ENCODE data around the gene EWSR1.

The EWSR1 gene

GRCh38 chr22:29269731-29270474, 1.8 kb downstream of the EWSR1 start:
- peak; percentile 13 for DNase-seq

GRCh38 chr22:29270475-29271271, 2.6 kb downstream of the EWSR1 start:
- DNase-seq = no peak

DNA sequence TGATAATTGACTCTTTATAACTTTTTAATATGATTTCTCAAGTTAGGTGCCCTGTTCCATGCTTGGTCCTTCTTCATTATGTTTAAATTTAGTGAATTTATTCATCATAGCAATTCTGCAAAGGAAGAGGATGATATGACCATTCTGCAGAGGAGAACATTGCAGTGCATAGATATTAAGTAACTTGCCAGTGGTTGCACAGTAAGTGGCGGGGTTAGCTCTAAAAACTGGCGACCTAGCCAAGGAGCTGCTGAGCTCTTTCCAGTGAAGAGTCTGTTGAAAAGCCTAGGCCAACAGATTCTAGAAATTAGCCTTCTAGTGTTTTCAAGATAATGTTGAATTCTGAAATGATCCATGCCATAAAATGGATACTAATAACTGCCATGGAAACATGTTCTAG, 4.6 kb downstream of the EWSR1 start:
- DNase-seq = no peak

DNA sequence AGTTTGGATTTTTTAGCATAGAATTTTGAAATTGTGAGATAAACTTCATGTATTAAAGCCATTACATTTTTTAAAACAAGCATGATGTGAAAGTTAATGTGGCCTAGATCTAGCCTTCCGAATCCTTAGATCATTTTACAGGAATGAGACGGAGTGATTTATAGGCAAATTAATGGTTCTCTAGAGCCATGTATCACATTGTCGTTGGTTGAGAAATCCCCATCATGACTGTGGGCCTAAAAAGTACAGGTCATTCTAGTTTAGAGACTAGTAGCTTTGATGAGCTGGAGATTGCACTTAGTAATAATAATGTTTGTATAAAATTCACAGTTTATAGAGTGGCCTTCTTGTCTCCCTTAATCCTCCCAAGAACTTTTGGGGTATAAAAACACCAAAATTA, 7.1 kb downstream of the EWSR1 start:
- DNase-seq = no peak

- DNase-seq = no peak
These were observed 7.9 kb downstream of the EWSR1 start for GRCh38 chr22:29275819-29276565.

GRCh38 chr22:29277927-29278326, 9.9 kb downstream of the EWSR1 start:
- DNase-seq = no peak

DNA sequence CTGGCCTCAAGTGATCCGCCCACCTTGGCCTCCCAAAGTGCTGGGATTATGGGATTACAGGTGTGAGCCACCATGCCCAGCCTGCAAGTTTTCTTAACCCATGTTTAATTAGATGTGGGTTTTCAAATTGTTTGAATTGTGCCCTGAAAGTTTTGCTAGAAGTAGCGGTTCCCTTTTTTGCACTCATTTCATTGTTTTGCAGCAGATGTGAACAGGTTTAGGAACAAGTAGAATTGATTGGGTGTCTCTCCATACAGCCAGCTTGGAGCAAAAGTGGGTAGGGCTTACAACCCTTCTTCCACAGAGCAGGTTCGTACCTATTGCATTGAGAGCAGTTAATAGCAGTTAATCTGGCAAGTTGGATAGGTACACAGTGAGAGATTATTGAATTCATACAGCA, 16.1 kb downstream of the EWSR1 start:
- DNase-seq = no peak

- no peak for DNase-seq
These were observed 20.8 kb downstream of the EWSR1 start for GRCh38 chr22:29288837-29289236.

GRCh38 chr22:29290061-29290460, 22.0 kb downstream of the EWSR1 start:
- DNase-seq = no peak

DNA sequence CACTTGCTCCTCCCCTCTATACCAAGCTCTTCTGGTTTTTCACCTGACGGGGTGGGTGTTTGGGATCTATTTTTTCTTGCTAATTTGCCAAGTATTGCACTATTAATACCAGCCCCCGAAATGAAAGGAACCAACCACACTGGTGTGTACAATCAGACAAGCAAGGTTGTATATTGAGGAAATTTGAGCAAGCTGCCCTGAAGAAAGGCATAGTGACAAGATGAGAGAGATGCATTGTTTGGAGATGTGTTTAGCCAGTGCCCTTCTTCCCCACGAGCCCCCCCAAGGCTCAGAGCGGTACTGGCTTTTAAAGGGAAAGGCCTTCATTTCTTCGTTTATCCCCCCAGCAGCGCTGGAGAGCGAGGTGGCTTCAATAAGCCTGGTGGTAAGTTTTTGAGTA, 23.1 kb downstream of the EWSR1 start:
- DNase-seq = no peak

GRCh38 chr22:29292379-29292778, 24.3 kb downstream of the EWSR1 start:
- no peak for DNase-seq

DNA sequence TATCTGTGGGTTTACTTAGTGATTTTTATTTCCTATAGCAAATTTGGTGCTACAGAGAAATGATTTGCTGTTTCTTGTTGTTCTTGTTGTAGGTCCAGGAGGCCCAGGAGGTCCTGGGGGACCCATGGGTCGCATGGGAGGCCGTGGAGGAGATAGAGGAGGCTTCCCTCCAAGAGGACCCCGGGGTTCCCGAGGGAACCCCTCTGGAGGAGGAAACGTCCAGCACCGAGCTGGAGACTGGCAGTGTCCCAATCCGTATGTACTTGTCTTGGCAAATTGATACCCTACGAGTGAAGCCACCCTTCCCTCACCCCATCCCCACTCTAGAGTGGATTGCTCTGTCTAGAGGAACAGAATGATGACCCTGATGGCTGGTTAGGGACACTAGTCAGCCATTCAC, 30.6 kb downstream of the EWSR1 start:
- DNase-seq = no peak

GRCh38 chr22:29299136-29299900, 31.2 kb downstream of the EWSR1 start:
- no peak for DNase-seq

DNA sequence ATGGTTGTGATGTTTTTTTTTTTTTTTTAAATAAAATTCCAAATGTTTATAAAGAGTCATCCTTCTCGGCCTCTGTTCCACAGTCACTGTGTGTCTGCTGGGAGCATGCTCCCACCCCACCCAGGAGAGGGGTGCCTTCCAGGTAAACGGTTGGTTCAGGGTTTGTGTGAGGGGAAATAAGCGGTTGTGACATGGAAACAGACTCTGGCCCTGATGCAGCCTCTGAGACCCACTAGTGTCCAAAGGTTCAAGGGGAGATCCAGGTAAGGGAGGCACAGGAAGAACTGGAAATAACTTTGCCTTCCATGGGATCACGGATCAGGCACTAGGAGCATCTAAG, 32.4 kb downstream of the EWSR1 start:
- no peak for DNase-seq

DNA sequence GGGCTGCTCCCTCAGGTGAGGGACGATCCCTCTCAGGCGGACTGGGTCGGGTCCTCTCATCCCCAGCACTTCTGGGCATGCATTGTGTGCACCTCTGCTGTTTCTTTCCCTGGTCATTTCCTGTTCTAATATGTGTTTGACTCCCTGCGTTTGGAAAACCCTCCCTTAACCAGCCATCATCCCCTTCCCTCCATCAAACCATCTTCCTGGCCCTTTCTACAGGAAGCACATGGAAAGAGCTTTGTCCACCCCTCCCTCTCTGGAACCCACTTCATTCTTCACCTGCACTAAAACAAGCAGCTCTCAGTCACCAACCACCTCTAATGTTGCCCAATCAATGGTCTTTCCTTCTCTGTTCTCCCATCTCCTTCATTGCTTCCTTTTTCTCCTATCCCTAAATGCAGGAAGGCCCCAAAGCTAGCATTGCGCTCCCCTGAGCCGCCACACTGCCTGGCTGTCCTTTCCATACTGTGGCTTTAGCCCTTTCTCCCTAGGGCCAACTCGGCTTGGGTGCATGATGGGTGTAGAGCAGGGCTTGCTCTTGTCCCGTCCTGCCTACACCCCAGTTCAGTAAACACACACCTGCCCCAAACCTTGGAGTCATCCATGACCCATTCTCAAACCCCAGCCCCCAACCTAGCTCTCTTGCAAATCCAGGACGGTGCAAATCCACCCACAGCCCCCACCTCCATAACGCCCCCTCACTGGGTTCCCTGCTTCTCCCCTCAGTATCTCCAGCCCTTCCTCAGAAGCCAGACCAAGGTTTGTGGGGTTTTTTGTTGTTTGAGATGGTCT, 32.9 kb downstream of the EWSR1 start:
- DNase-seq = no peak

DNA sequence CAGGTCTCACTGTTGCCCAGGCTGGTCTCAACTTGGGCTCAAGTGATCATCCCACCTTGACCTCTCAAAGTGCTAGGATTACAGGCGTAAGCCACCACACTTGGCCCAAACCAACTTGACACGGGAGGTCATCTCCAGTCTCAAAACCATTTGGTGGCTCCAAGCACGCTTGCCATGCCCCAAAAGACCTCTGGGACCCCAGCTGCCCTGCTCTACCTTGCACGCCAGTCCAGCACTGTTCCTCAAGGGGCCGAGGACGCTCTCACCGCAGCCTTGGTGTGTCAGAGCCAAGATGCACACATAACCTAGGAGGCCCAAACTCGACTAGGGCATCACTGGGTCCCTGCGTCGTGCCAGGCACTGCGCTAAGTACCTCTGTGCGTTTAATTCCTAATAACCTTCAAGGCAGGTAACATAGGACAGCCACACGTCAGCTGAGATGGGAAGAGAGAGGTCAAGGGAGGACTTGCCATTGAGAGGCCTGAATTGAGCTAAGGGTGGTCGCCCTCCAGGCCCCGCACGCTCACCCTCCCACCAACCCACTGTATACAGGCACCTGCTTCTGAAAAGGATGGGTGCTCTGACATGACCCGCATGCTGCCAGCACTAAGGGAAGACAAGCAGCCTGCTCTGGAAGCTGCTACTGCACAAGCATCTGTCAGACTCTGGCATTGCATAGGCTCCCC, 33.8 kb downstream of the EWSR1 start:
- DNase-seq = no peak

DNA sequence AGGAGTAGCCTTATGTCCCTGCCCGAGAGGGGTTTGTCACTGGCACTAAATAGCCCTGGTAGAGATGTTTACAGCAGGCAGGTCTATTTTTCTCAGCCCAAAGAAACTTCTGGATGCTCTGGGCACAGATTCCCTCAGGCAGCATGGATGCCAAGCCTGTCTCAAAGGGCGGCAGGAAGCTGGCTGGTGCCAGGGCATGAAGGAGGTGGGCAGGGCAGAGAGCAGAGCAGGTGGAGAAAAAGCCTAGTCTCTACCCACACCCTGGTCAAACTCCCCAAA, 34.3 kb downstream of the EWSR1 start:
- no peak for DNase-seq

- no peak for DNase-seq
These were observed 34.8 kb downstream of the EWSR1 start for GRCh38 chr22:29302681-29303465.

GRCh38 chr22:29305836-29306174, 37.7 kb downstream of the EWSR1 start:
- DNase-seq = no peak

DNA sequence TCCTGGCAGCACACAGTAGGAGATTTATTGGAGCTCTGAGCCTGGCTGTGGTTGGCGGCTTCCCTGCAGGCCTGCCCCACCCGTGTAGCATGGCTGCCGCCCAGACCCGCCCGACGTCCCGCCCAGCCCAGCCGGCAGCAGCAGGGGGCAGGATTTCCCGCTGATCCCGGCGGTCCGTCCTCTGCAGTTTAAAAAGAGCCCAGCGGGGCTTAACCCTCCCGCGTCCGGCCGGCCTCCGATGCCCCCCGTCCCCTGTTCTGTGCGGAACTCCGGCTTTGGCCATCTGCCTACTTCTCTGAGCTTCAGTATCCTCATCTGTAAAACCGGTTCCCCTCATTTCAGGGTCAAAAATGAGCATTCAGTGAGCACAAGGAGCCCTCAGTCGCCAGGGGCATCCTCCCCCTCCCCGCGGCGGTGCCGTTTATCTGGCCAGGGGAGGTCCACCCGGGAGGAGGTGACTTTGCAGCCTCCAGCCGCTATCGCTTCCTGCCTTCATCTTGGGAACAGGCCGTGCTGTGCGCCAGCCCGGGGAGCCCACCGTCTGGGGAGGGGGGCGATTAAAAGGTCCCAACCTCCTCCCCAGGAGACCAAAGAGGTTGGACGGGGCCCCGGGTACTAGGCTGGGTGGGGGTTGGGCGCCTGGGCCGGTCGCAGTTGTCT, 38.2 kb downstream of the EWSR1 start, which contains the start of gene GAS2L1:
TSS of gene GAS2L1 (plus strand) at position 476 of the 660 bp plus-strand sequence. CDS start 1,456 bp downstream, outside the sequence.
- peak; percentile 47 for DNase-seq
